SH-SY5Y (cell line): ENCODE measurements around the gene MYRIP.

ENCODE experiments used
- GATA2 ChIP-seq: IDR thresholded peaks from 2 replicates; pipeline ENCODE4 v1.6.1; 2011; ENCODE audit warnings: mild to moderate bottlenecking, low read depth, low read length
- GATA3 ChIP-seq: IDR thresholded peaks from 2 replicates; pipeline ENCODE4 v1.6.1; 2011; ENCODE audit warnings: low read depth, mild to moderate bottlenecking, low read length, moderate library complexity

Gene MYRIP

GRCh38 chr3:40116478-40117177 lies 307.2 kb downstream of the MYRIP start:
- TF ChIP-seq GATA3 (no peak), GATA2 (no peak)

GRCh38 chr3:40118091-40118490 lies 308.7 kb downstream of the MYRIP start:
- TF ChIP-seq GATA3: no peak
- TF ChIP-seq GATA2: no peak

- TF ChIP-seq GATA3: peak; percentile 56; the same call in 1 of the 2 replicates
- TF ChIP-seq GATA2: peak; percentile 62; the same call in 1 of the 2 replicates
Measured at GRCh38 chr3:40120067-40120692, 310.8 kb downstream of the MYRIP start.

GRCh38 chr3:40120806-40121205 lies 311.4 kb downstream of the MYRIP start:
- no peak for TF ChIP-seq GATA3
- TF ChIP-seq GATA2: no peak

- TF ChIP-seq GATA2 (no peak), GATA3 (no peak)
Measured at GRCh38 chr3:40124918-40125317, 315.5 kb downstream of the MYRIP start.

- TF ChIP-seq GATA3 (no peak), GATA2 (no peak)
Measured at GRCh38 chr3:40128166-40128565, 318.8 kb downstream of the MYRIP start.

GRCh38 chr3:40129510-40129909 lies 320.1 kb downstream of the MYRIP start:
- TF ChIP-seq GATA3 (no peak), GATA2 (no peak)

GRCh38 chr3:40129981-40130380 lies 320.6 kb downstream of the MYRIP start:
- TF ChIP-seq GATA2: no peak
- TF ChIP-seq GATA3: no peak

- TF ChIP-seq GATA2 (no peak), GATA3 (no peak)
Measured at GRCh38 chr3:40130721-40131120, 321.3 kb downstream of the MYRIP start.

- TF ChIP-seq GATA2 (no peak), GATA3 (no peak)
Measured at GRCh38 chr3:40137591-40138295, 328.3 kb downstream of the MYRIP start.

GRCh38 chr3:40143283-40144090 lies 334.1 kb downstream of the MYRIP start:
- TF ChIP-seq GATA2 (no peak), GATA3 (no peak)

- no peak for TF ChIP-seq GATA2
- no peak for TF ChIP-seq GATA3
Measured at GRCh38 chr3:40148827-40149226, 339.4 kb downstream of the MYRIP start.

- TF ChIP-seq GATA3 (no peak), GATA2 (no peak)
Measured at GRCh38 chr3:40152482-40153133, 343.2 kb downstream of the MYRIP start.
